H1 (cell line): Measurements from ENCODE around the gene UNC119B. TPM values are rescaled to one million over a fixed set of nuclear protein-coding genes. Genes with fewer than 3 reads are reported as not detected.

Experiments
- CHD7 ChIP-seq: fragments of 300-600 bp; sonication (generic); IDR thresholded peaks from 2 replicates; pipeline ENCODE4 v1.7.1; 2012; ENCODE audit warnings: low read length, moderate library complexity, mild to moderate bottlenecking, inconsistent platforms; ENCODE audit not compliant: insufficient replicate concordance
- EP300 ChIP-seq, 2 experiments: IDR thresholded peaks; 1 replicate in 1 of 2; 2 replicates in 1 of 2; pipeline ENCODE4 v1.6.1; 2011 to 2012; ENCODE audit warnings: low read depth in 2 of 2, low read length in 2 of 2, mild to moderate bottlenecking in 2 of 2, borderline replicate concordance in 1 of 2, inconsistent platforms in 1 of 2, moderate library complexity in 1 of 2
- RNF2 ChIP-seq: fragments of 200-900, 300-1000 bp; sonication (generic); IDR thresholded peaks from 2 replicates; pipeline ENCODE4 v1.7.1; 2016; ENCODE audit warnings: borderline replicate concordance, low read depth, mild to moderate bottlenecking, antibody characterized with exemption, low read length; ENCODE audit not compliant: poor library complexity, severe bottlenecking; ENCODE audit errors: missing control alignments
- RXRA ChIP-seq: IDR thresholded peaks from 2 replicates; pipeline ENCODE4 v1.6.1; 2011; ENCODE audit warnings: low read depth, mild to moderate bottlenecking, low read length, moderate library complexity; ENCODE audit not compliant: insufficient read depth
- SUZ12 ChIP-seq: fragments of 200-600 bp; sonication (generic); IDR thresholded peaks from 2 replicates; pipeline ENCODE4 v1.6.1; 2012; ENCODE audit warnings: mild to moderate bottlenecking, inconsistent platforms, low read length, moderate library complexity, mixed read lengths
- TCF12 ChIP-seq: IDR thresholded peaks from 2 replicates; pipeline ENCODE4 v1.6.1; 2011; ENCODE audit warnings: low read depth, mild to moderate bottlenecking, low read length
- polyA plus RNA-seq, 7 experiments: library from polyadenylated mRNA; depleted of rRNA in 3 of 7; stranded (reverse) in 5 of 7; unstranded in 2 of 7; fragments of >200 nt in 5 of 7; fragments of 200-250 nt in 2 of 7; gene quantifications; 1 replicate in 5 of 7; 2 replicates in 1 of 7; 4 replicates in 1 of 7; pipeline versions ENCODE4 v1.2.1 to v1.2.3, GENCODE V29; 2011 to 2013; ENCODE audit warnings: missing spikeins in 2 of 7, mixed read lengths in 2 of 7
- total RNA-seq: library from RNA; stranded (reverse); fragmentation: NEBNext Ultra II Directional; extraction: Animal tissue kit (Norgen Biotek cat#: 25700); gene quantifications from 2 replicates; pipeline ENCODE4 v1.2.1, GENCODE V29; 2021

Gene UNC119B
- total and polyA plus RNA-seq, 2 of the 8 experiments (the other 6 are each of a cell fraction or from before 2014, with no cell fraction given) = 40.5 to 50.1 TPM

DNA sequence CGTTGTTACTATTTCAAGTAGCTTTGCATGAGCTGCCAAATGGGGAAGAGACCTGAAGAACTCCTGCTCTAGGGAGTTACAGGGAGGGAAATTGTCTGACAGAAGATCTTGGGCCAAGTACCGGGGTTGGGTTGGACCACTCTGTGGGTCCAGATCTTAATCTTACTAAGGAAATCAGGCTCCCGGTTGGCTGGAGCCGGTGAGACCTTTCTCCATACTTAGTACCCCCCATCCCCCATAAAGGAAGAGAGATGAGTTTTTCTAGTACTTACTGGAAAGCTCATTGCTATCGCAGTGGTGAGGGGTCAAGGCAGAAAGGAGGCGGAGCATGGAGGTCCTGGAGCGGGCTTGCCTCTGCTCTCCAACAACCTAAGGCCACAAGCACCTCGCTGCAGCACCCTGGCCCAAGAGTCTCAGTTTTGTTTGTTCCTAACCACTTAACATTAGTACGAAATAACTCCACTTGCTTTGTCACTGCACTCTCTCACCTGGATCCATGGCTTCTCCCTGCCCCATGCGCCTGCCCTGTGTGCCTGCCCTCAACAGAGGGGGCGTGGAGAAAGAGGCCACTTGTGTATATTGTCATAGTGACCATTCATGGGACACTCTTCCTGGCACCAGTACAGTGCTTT, 6.8 kb upstream of the UNC119B start (continued):
- no peak for TF ChIP-seq CHD7
- TF ChIP-seq EP300 (IDR thresholded peaks at IDR 0.05; ENCODE audit: borderline replicate concordance in 1 of 2, low read depth in 2 of 2, low read length in 2 of 2) = no peak
- no peak for TF ChIP-seq RNF2
- TF ChIP-seq SUZ12 = no peak
- no peak for TF ChIP-seq RXRA
- no peak for TF ChIP-seq TCF12
